NB4 (cell line): Measurements from ENCODE around the gene NTSR1.

ENCODE experiments used
- POLR2A ChIP-seq: IDR thresholded peaks from 2 replicates; pipeline ENCODE4 v1.6.1; 2011; ENCODE audit warnings: mild to moderate bottlenecking; ENCODE audit not compliant: insufficient read length; ENCODE audit errors: extremely low read depth
- TF ChIP-seq, protein P1 (sequence below): IDR thresholded peaks from one replicate; pipeline ENCODE4 v1.5.1; 2012; ENCODE audit warnings: low read depth, low read length

- TF ChIP-seq, protein P1, sequence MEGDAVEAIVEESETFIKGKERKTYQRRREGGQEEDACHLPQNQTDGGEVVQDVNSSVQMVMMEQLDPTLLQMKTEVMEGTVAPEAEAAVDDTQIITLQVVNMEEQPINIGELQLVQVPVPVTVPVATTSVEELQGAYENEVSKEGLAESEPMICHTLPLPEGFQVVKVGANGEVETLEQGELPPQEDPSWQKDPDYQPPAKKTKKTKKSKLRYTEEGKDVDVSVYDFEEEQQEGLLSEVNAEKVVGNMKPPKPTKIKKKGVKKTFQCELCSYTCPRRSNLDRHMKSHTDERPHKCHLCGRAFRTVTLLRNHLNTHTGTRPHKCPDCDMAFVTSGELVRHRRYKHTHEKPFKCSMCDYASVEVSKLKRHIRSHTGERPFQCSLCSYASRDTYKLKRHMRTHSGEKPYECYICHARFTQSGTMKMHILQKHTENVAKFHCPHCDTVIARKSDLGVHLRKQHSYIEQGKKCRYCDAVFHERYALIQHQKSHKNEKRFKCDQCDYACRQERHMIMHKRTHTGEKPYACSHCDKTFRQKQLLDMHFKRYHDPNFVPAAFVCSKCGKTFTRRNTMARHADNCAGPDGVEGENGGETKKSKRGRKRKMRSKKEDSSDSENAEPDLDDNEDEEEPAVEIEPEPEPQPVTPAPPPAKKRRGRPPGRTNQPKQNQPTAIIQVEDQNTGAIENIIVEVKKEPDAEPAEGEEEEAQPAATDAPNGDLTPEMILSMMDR: no peak
- TF ChIP-seq POLR2A: no peak
Measured at GRCh38 chr20:62707276-62707920, 1.2 kb upstream of the NTSR1 start.
